Parathyroid adenoma (tissue), 2 donors: ENCODE results near the gene DPYD.

Source experiments
- H2AFZ ChIP-seq: fragments of 300-600 bp; sonication (generic); one replicate; pipeline ENCODE4 v1.7.0; 2017; ENCODE audit warnings: antibody characterized with exemption, mild to moderate bottlenecking
- H3K27ac ChIP-seq: fragments of 300-600 bp; sonication (generic); one replicate; pipeline ENCODE4 v1.7.0; 2017
- H3K27me3 ChIP-seq: fragments of 300-600 bp; sonication (generic); one replicate; pipeline ENCODE4 v1.7.0; 2017; ENCODE audit warnings: low read length; ENCODE audit not compliant: control insufficient read depth, insufficient read depth
- H3K36me3 ChIP-seq: fragments of 300-600 bp; sonication (generic); one replicate; pipeline ENCODE4 v1.7.0; 2017; ENCODE audit warnings: low read length; ENCODE audit not compliant: control insufficient read depth, insufficient read depth
- H3K4me1 ChIP-seq: fragments of 300-600 bp; sonication (generic); one replicate; pipeline ENCODE4 v1.7.0; 2017; ENCODE audit warnings: control low read depth
- H3K4me2 ChIP-seq: fragments of 300-600 bp; sonication (generic); one replicate; pipeline ENCODE4 v1.7.0; 2017; ENCODE audit warnings: low read length
- H3K4me3 ChIP-seq: fragments of 300-600 bp; sonication (generic); one replicate; pipeline ENCODE4 v1.7.0; 2017; ENCODE audit warnings: low read depth, low read length
- H3K79me2 ChIP-seq: fragments of 300-600 bp; sonication (generic); one replicate; pipeline ENCODE4 v1.7.0; 2017; ENCODE audit warnings: control low read depth
- H3K9ac ChIP-seq: fragments of 300-600 bp; sonication (generic); one replicate; pipeline ENCODE4 v1.7.0; 2017; ENCODE audit warnings: mild to moderate bottlenecking
- H3K9me3 ChIP-seq: fragments of 300-600 bp; sonication (generic); one replicate; pipeline ENCODE4 v1.7.0; 2017; ENCODE audit warnings: low read length; ENCODE audit not compliant: control insufficient read depth
- TF ChIP-seq, protein P1 (sequence below): fragments of 300-600 bp; sonication (generic); IDR thresholded peaks from one replicate; pipeline ENCODE4 v1.7.0; 2017; ENCODE audit warnings: antibody characterized with exemption, mild to moderate bottlenecking
- donor health status: primary hyperparathyroidism.

DPYD gene

DNA sequence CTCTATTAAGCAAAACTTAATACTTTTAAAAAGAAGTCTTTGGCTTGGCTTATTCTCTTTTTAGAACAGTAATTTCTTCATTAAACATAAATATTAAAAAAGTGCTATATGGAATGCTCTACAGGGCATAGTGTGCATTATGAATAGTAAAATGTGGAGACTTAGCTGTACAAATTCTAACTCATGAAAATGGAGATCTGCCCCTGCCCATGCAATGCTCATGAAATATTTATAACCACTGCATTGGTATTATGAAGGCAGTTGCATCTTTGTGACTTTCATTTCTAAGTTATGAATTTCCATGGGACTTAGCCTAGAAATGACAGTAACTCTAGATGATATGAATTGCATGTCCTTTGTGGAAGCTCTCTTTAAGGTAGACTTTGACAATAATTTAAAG is 613.3 kb downstream of the DPYD start:
- Histone ChIP-seq H3K79me2 (no peaks in the 10 kb centered on the region), H3K9me3 (no peaks in the 10 kb centered on the region), H3K27me3 (no peaks in the 10 kb centered on the region), H3K36me3 (no peaks in the 10 kb centered on the region), H3K9ac (no peak overlapping the region), H2AFZ (no peak overlapping the region), H3K4me3 (no peak overlapping the region), H3K4me1 (no peaks in the 10 kb centered on the region), H3K27ac (no peak overlapping the region), H3K4me2 (no peak overlapping the region)
- TF ChIP-seq, protein P1, sequence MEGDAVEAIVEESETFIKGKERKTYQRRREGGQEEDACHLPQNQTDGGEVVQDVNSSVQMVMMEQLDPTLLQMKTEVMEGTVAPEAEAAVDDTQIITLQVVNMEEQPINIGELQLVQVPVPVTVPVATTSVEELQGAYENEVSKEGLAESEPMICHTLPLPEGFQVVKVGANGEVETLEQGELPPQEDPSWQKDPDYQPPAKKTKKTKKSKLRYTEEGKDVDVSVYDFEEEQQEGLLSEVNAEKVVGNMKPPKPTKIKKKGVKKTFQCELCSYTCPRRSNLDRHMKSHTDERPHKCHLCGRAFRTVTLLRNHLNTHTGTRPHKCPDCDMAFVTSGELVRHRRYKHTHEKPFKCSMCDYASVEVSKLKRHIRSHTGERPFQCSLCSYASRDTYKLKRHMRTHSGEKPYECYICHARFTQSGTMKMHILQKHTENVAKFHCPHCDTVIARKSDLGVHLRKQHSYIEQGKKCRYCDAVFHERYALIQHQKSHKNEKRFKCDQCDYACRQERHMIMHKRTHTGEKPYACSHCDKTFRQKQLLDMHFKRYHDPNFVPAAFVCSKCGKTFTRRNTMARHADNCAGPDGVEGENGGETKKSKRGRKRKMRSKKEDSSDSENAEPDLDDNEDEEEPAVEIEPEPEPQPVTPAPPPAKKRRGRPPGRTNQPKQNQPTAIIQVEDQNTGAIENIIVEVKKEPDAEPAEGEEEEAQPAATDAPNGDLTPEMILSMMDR, result no peak

DNA sequence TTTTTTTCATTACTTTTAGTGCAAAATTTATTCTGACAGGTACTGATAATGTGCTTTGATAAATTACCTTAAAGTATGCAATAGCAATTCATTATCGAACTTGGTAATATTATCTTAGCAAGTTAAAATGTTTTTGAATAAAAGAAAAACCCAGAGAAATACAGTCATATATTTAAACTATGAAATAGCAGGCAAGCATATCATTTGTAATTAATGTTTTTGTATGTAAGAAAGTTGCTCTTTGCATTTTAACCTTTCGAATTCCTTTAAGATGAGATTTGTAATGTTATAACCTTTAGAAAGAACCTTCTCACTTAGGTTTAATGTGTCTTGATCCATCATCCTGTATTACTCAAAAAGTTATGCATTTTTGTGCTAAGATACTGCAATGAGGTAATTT is 613.7 kb downstream of the DPYD start:
- no peak overlapping the region for H3K27ac ChIP-seq
- H2AFZ ChIP-seq, result no peak overlapping the region
- H3K79me2 ChIP-seq, result no peaks in the 10 kb centered on the region
- no peak overlapping the region for H3K9ac ChIP-seq
- H3K4me3 ChIP-seq, result no peak overlapping the region
- H3K27me3 ChIP-seq, result no peaks in the 10 kb centered on the region
- no peaks in the 10 kb centered on the region for H3K9me3 ChIP-seq
- no peaks in the 10 kb centered on the region for H3K4me1 ChIP-seq
- H3K4me2 ChIP-seq, result no peak overlapping the region
- TF ChIP-seq, protein P1, result no peak
- H3K36me3 ChIP-seq, result no peaks in the 10 kb centered on the region

GRCh38 chr1:97306504-97306903 is 614.3 kb downstream of the DPYD start:
- Histone ChIP-seq H3K9me3 (no peaks in the 10 kb centered on the region), H3K27ac (no peak overlapping the region), H3K4me1 (no peaks in the 10 kb centered on the region), H2AFZ (no peak overlapping the region), H3K27me3 (no peaks in the 10 kb centered on the region), H3K9ac (no peak overlapping the region), H3K79me2 (no peaks in the 10 kb centered on the region), H3K4me3 (no peak overlapping the region), H3K36me3 (no peaks in the 10 kb centered on the region), H3K4me2 (no peak overlapping the region)
- TF ChIP-seq, protein P1, result no peak

- no peak overlapping the region for H2AFZ ChIP-seq
- H3K4me3 ChIP-seq, result no peak overlapping the region
- no peaks in the 10 kb centered on the region for H3K9me3 ChIP-seq
- H3K9ac ChIP-seq, result no peak overlapping the region
- no peak overlapping the region for H3K4me2 ChIP-seq
- H3K79me2 ChIP-seq, result no peaks in the 10 kb centered on the region
- H3K36me3 ChIP-seq, result no peaks in the 10 kb centered on the region
- TF ChIP-seq, protein P1, result no peak
- H3K4me1 ChIP-seq, result no peaks in the 10 kb centered on the region
- no peaks in the 10 kb centered on the region for H3K27me3 ChIP-seq
- H3K27ac ChIP-seq, result no peak overlapping the region
Observed at GRCh38 chr1:97304366-97304765, 616.5 kb downstream of the DPYD start.

GRCh38 chr1:97298966-97299365 is 621.9 kb downstream of the DPYD start:
- Histone ChIP-seq H3K9me3 (no peaks in the 10 kb centered on the region), H3K27me3 (no peaks in the 10 kb centered on the region), H3K4me1 (no peaks in the 10 kb centered on the region), H2AFZ (no peak overlapping the region), H3K27ac (no peak overlapping the region), H3K4me2 (no peak overlapping the region), H3K9ac (no peak overlapping the region), H3K79me2 (no peaks in the 10 kb centered on the region), H3K4me3 (no peak overlapping the region), H3K36me3 (no peaks in the 10 kb centered on the region)
- TF ChIP-seq, protein P1, result no peak
